ENCODE data around the gene ACSF3. TPM values are rescaled to one million over a fixed set of nuclear protein-coding genes. Genes with fewer than 3 reads are reported as not detected.

ACSF3 gene
- total RNA-seq, 1 experiment from 2014 or later, result 74.5 TPM

- ATAC-seq (no peak), DNase-seq (ENCODE audit: low read depth, low spot score) (no peak)
- ChIA-PET POLR2A (no interaction called here), CTCF (no interaction called here), RAD21 (ENCODE audit: low non-redundant PET in 1 of 2, low total read pairs in 2 of 2, uncharacterized antibody in 2 of 2, unreplicated experiment in 2 of 2) (no interaction called here)
- Histone ChIP-seq H3K4me1 (ENCODE audit: control insufficient read depth in 1 of 2, insufficient read depth in 2 of 2, low read length in 2 of 2) (peaks cover 7 to 18% of the 10 kb centered on the region in 2 experiments; a peak in 3 of 4 replicates), H3K79me2 (ENCODE audit: insufficient read depth, low read length) (peaks cover 74% of the 10 kb centered on the region), H3K27ac (ENCODE audit: low read depth, low read length) (no peak overlapping the region), H4K20me1 (ENCODE audit: insufficient read depth) (peaks cover 3% of the 10 kb centered on the region; the same call in 1 of the 2 replicates), H2AFZ (ENCODE audit: low read depth, low read length, poor library complexity, severe bottlenecking) (no peak overlapping the region), H3K4me3 (replicated peaks in 1 of 2; ENCODE audit: low read depth in 1 of 2, low read length in 2 of 2) (no peak overlapping the region), H3K9ac (ENCODE audit: low read length) (no peak overlapping the region), H3K4me2 (ENCODE audit: low read length) (no peak overlapping the region), H3K36me3 (ENCODE audit: control insufficient read depth in 1 of 2, insufficient read depth in 2 of 2, low read length in 2 of 2) (peaks cover 21 to 30% of the 10 kb centered on the region in 2 experiments), H3K27me3 (ENCODE audit: insufficient read depth, low read length) (no peaks in the 10 kb centered on the region), H3K9me3 (ENCODE audit: control insufficient read depth in 1 of 2, insufficient read depth in 1 of 2, low read depth in 1 of 2, low read length in 2 of 2) (no peaks in the 10 kb centered on the region), H3K9me2 (ENCODE audit: insufficient read depth) (no peaks in the 10 kb centered on the region)
- TF ChIP-seq EGR1 (IDR thresholded peaks at IDR 0.05; ENCODE audit: low read depth), result no peak
- no peak for TF ChIP-seq REST (IDR thresholded peaks at IDR 0.05; ENCODE audit: low read depth)
- TF ChIP-seq, protein P1, sequence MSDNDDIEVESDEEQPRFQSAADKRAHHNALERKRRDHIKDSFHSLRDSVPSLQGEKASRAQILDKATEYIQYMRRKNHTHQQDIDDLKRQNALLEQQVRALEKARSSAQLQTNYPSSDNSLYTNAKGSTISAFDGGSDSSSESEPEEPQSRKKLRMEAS (IDR thresholded peaks at IDR 0.05), result no peak
- no peak for TF ChIP-seq CEBPB (IDR thresholded peaks at IDR 0.05; ENCODE audit: low read depth)
- TF ChIP-seq YY1 (IDR thresholded peaks at IDR 0.05; ENCODE audit: extremely low read depth, insufficient replicate concordance, low read depth, low read length), result no peak
- no peak for TF ChIP-seq CBX3 (IDR thresholded peaks at IDR 0.05; ENCODE audit: low read depth)
- TF ChIP-seq POLR2A (IDR thresholded peaks at IDR 0.05; ENCODE audit: borderline replicate concordance, extremely low read depth, insufficient read depth, insufficient read length), result no peak
- TF ChIP-seq TCF7L2 (IDR thresholded peaks at IDR 0.05; ENCODE audit: borderline replicate concordance, extremely low read depth, insufficient read depth, insufficient read length), result no peak
- no peak for TF ChIP-seq RAD21 (IDR thresholded peaks at IDR 0.05; ENCODE audit: low read depth)
- TF ChIP-seq SP1 (IDR thresholded peaks at IDR 0.05; ENCODE audit: low read depth), result no peak
- intact Hi-C loops (cut with micrococcal nuclease), result no loop called here
- no TSS peak for BruUV-seq (replicated peaks)
These were observed 5.2 kb downstream of the ACSF3 start for GRCh38 chr16:89098767-89099430.
